Activated T-cell treated with anti-CD3 and anti-CD28 coated beads for 48 hours (primary cell): ENCODE results near the gene PDZRN4.

Experiments used
- DNase-seq: peaks from one replicate; pipeline ENCODE4 v3.0.0-alpha.2; 2020; ENCODE audit warnings: low read depth

Gene PDZRN4

DNA sequence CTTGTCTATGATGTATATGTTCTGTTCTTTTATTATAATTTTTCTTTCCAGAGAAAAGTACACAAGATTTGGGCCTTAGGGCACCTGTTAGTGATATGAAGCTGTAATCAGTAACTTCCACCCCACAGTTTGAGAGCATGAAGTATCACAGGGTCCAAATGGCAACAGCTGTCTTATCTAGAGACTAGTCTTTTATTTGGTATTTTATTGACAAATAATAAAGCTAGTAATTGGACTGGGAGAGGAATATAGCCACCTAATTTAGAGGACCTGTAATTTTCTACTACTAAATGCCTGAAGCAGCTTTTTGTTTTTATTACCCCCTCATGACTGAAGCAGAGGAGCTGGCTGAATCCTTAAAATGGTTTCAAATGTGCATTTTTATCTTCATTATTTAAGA, 174.8 kb downstream of the PDZRN4 start:
- DNase-seq = no peak

DNA sequence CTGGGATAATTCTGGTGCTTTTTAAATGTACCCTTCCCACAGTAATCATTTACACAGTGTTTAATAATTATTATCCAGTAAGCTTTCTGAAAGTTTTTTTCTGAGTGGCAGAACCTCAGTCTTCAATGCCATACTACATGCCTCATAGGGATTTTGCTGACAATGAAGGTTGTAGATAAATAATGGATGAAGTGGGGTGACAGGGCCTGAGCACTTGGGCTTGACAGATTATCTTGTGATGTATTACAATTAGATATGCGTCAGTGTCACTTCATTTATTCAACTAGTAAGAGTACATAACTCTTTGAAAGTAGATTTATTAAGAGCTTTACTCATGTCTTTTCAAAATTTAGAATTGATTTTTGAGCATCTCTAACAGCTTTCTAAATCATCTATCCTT, 176.1 kb downstream of the PDZRN4 start:
- DNase-seq = no peak

DNA sequence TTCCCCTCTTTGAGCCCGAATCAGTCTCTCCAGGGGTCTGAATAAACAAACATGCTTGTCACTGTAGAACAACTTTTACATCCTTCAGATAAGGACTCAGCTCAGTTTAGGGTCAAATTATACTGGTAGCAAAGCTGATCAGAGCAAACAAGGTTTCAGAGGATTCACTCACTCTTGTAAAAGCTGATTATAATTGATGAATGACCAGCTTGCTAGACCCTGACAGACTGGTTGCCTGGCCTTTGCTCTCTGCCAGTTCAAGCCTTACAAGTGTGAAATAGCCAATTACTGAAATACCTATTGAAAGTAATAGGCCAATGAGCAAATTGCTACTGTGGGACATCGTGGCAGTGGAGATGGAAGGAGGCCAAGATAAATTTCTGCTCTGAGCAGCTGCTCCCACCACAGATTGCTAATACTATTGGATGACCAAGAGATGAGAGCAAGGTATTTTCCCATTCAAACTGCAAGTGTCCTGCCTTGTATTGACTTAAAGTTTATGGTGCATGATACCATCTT, 177.6 kb downstream of the PDZRN4 start:
- no peak for DNase-seq

DNA sequence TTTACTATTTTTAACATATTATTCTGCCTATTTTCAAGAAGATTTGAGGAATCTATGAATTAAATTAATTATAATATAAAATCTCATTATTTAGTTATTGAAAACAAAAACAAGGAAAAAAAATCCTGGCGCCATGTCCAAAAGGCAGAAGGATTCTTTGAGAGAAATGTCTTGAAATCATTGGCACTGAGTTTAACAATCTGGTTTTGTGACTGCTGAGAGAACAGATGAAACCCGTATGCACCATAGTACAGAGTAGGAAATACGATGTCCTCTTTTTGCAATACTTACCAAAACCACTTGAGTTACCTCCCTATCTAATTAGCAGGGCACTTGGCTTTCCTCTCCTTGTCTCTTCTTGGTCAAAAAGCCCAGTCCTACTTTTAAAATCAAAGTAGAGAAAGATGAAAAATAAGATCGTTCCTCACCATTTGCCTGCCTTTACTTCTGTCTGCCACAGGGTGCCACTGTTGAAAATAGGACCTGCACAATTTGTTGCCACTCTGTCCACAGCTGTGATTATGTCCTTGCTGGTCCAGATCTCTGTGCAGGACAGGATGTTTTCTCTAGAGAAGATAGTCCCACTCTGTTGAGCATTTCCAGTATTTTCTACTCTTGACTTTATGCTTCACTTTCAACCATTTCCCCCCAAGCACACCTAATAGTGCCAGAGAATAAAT, 179.7 kb downstream of the PDZRN4 start:
- DNase-seq = no peak

DNA sequence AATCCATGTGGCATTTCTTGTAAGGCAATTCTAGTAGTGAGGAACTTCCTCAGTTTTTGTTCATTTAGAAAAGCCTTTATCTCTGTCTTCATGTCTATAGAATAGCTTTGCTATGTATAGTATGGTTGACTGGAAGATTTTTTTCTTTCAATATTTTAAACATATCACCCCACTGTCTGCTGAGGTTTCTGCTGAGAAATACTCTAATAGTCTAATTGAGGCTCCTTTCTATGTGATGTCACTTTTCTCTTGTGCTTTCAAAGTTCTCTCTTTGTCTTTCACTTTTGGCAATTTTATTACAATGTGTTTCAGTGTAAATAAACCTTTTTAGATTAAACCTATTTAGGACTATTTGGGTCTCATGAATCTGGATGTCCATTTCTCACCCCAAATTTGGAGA, 192.8 kb downstream of the PDZRN4 start:
- DNase-seq = no peak

DNA sequence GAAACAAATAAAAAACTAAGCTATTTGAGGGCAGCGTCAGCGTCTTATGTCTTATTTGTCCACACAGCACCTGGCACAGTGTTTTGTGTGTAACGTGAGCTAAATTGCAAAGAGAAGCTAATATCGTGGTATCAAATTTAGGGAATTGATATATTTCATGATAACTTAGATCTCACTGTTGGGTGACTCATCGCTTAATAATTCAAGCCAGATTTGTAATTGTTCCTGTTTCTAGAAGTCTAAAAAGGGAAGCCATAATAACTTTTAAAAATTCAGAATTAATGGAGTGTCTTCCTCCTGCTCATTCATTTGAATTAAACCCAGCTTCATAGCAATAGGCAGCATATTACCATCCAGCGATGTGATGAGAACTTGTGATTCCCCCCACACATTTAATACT, 214.7 kb downstream of the PDZRN4 start:
- DNase-seq = no peak

DNA sequence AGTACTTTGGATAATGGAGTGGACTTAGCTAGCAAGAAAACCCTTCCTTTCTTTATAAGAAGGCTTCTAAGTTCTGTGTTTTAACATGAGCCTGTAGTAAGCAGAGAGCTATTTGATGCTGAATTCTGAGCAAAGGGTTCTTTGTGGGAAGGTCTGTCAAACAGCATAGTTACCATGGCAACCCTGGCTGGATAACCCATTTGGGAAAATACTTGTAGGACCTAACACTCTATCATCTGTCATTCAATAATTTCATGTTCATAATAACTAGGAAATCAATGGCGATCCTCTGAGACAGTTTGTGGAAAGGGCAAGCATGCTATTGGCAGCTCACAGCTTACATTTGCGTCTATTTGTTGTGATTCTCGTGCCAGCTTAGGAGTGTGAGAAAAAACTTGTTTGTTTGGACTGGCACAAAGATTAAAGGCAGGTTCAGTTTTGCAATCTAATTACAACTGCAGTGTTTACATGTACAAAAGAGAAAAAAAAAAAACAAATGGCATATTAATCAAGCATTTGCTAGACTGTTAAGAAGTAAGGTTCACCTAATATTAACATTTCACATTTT, 219.2 kb downstream of the PDZRN4 start:
- DNase-seq = no peak

DNA sequence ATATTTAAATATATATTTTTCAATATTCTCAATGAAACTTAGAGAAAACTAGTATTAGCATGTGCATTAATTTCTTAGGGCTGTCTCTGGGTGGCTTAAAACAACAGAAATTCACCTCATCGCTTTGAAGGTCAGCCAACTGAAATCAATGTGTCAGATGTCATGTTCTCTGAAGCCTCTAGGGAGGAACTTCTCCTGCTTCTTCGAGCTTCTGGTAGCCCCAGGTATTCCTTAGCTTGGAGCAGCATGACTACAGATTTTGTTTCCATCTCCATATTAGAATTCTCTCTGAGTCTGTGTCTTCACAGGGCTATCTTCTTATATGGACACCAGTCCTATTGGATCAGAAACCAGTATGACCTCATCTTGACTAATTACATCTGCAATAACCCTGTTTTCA, 221.5 kb downstream of the PDZRN4 start:
- DNase-seq = no peak

DNA sequence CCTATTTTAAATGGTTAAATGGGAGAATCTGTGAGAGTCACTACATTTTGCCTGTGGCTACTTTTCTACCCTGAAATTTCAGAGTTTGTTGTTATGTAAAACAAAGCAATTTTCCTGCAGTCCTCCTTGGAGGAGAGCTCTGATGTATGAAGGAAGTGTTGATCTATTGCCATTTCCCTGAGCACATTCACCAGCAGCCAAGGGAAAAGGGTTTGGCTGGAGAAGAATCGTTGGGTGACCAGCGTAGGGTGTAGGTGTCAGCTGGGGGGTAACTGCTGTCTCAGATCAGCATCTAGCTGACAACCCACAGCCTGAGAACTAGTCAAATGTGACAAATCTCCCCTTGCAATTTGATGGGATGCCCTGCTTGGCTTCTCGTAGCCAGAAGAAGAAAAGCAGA, 230.5 kb downstream of the PDZRN4 start:
- DNase-seq = no peak

DNA sequence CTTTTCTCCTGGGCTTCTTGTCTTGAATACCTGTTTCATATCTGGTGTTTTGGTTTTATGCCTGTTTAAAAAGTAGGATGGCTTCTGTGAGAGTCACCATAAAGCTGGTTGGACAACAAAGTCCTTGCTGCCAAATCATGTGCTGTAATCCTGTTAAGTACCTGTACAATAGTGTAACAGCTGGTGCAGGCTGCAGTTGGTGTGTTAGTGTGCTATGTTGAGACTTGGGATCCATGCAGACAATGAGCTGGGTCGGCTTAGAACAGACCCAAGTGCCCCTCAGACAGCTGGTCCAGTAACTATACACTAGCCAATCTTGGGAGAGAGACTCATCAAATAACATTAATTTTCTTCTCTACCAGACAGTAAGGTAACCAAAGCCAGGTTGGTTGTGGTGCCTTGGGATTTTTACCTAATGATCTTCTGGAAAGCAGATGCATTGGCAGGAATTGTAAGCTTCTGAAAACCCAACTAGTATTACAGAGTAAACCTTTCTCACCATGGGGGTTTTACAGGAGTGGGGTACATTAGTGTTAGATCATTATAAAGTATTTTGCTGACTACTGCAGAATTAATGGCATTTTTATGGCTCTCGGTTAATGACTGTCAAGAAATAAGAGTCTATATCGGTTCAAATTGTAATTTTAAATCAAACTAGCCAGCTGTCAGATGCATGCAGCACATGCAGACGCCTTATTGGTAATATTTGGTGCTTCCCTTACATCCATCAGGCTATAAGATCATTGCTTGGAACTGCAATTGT, 231.2 kb downstream of the PDZRN4 start:
- no peak for DNase-seq

DNA sequence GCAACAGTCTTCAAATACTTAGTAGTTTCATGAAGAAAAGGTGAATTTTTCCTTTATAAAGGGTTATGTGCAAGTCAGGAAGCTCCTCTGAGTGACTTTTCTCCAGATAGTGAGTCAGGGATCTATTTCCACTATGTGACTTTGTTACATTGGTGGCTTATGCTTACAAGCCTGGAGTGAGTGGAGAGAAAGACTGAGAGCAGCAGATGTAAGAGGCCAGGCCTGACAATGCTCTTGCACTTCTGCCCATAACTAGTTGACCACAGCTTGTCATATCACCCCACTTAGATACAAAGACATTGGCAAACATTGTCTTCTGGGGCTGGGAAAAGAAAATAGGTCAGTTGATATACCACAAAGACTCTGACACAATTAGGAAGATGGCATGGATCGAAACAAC, 236.5 kb downstream of the PDZRN4 start:
- DNase-seq = no peak

DNA sequence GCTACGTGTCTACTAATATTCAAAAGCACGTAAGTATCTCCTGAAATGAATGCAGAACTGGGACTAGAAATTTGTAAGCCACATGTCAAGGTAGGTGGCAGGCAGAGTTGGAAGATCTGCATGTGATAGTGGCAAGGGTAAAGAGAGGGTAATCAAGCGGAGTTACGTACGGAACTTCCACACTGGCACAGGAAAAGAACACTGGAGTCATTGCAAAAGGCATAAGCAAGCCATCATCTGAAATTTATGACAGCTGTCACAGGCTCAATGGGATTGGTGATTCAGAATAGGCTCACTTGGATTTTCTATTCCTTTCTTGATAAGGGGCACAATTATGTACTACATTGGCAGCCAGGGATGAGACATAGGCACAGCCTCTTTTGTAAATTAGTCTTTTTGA, 245.3 kb downstream of the PDZRN4 start:
- no peak for DNase-seq

DNA sequence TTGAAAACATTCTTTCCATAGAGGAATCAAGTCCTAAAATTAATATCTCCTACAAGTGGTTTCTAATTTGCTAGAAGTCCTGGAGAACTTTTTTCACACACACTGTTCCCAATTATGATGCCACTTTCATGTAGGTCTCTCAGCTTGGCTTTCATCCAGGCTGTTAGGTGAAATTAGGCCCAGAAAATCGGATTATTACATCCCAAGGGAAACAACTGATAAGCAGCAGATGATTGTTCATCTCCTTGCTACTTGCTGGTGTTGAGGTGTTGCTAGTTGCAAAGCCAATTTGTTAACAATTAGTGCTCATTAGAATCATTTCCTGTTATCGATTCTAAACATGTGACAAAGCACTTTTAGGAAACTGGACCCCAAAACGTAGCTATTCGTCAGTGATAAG, 248.0 kb downstream of the PDZRN4 start:
- DNase-seq = no peak

DNA sequence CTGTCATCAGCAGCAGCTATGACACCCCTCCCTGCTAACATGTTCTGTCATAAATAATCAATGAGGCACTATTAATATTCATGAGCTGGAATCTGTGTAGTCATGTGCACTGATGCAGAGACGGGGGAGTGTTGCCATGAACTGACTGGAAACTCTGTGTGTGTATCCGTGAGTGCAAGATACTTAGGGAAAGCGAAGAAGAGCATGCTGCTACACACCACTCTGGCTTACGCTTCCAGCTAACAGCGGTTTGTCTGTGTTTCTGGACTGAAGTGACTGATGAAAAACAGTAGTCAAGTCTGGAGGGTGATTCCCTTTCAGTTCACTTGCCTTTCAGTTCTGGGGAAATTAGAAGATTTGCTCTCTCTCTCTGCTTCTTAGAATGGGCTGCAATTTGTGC, 249.4 kb downstream of the PDZRN4 start:
- DNase-seq = no peak

DNA sequence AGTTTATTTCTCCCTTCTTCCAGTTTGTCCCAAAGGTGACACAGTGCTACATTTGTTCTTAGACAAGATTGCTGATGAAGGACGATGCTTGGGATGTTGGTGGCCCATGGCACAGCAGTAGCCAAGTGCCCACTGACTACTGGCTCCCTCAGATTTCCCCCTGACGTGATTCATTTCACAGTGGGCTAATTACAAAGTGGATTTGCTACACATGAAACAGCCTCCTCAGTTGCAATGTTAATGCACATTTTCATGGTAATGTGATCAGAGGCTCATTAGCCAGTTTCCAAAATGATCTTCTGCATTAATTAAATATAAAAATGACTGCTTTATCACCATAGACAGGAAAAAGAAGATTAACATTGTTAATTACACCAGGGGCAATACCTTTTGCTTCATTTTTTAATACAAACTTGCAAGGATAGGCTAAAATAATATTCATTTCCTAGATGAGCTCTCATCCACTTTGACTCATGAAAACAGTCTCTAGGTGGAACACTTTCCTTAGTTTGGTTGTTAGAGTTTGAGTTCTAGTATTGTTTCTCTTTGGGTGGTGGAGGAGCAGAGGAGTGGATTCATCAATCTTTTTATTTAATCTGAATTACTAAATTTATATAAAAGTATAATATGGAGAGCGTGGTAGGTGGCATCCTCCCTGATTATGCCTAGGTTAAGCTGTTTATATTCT, 250.9 kb downstream of the PDZRN4 start:
- no peak for DNase-seq

DNA sequence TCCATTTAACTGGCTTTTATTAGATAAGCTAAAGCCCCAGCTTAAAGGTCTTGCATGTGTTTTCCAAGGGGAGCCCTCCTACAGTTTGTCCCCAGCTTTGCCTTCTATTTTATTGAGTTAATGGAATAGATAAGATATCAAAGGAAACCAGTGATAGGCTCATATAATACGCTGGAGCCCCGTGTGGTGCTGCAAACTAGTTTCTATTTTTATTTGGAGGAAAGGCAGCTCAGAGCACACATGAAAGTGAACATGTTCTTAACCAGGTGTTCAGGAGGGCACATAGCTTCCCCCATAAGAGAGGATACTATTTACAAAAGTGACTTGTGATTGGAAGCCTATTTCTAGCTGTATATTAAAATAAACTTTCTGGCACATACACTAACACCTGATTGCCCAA, 251.7 kb downstream of the PDZRN4 start:
- no peak for DNase-seq

DNA sequence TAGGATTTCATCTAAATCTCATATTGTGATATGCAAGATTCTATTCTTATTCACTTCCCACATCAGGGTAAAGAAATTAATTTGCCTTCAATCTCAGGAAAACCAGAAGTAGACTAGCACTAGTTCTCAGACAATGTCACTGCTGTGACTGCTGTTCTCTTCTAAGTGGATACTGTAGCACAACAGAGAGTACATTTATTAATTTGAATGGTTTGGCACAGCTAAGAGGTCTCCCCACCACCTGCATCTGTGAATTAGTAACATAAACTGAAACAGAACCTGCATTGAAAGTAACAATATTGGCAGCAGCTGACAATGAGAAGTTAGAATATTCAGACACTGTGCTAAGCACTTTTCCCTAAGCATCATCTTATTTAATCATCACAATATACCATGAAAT, 253.1 kb downstream of the PDZRN4 start:
- no peak for DNase-seq

DNA sequence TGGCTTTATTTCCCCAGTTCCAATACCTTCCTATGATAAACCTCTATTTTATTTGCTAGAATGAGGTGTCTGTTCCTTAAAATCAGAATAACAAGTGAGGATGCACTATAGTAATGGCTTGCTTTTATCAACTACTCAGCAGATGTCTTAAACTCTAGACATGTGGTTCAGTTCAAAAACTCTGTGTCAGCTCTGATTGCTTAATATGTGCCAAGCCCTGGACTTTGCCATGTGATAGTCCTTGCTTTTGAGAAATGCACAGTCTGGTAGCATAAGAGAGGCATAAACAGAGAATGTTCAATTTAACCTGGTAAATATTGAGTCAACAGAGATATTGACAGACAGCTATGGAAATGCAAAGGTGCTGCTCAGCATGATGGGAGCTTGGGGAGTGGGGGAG, 254.8 kb downstream of the PDZRN4 start:
- DNase-seq = no peak

DNA sequence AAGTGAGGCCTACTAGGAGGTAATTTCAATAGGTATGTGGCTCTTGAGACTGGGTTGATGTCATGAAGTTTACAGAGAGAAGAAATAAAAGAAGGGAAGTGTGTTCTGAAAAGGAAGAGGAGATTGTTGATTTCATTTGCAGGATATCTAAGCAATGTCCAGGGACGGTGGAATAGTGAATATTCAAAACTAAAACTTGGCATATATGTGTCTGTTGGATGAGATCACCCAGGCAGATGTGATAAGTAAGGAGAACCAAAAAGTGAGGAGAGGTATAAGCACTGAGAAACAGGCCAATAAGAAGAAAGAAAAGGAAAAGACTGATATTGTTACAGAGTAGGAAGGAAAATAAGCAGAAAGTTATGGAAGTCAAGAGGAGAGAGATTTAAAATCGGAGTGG, 255.6 kb downstream of the PDZRN4 start:
- DNase-seq = no peak

DNA sequence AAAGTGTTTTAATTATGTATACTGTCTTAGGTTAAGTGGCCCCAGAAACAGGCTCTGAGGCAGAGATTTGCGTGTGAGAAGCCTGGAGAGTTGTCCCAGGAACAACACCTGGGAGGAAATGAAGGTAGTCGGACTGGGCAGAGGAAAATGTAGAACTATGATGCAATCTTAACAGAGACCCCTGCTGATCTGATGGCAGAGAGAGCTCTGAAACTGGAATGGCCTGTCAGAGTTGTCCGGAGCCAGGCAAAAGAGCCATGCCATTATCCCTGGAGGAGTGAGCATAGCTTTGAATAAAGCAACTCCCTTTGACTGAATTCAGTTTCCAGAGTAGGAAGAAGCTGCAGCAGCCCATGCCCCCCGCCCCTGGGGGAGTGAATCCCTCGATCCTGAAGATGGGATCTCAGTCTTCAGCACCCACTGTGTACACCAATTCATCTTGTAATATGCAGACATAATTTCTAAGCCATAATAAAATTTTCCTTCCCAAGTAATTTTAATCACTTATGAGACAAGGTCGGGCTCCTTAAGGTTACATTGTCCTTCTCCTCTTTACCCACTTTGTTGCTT, 264.8 kb downstream of the PDZRN4 start:
- no peak for DNase-seq

DNA sequence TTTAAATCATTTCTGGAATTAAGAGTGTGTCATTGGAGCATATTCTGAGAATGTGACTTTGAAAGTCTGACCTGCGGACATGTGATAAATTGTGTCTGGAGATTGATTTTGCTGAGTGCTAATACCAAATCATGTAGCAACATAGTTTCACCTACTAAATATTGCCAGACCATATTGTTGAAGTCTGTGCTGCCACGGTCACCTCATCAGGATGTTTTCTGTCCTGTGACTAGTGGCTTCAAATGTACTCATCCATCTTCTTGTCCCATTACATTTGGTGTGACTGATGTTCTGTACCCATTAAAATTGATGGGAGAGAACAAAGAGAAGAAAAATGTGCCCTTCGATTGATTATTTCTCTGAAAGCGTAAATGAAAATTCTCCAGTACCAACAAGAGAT, 265.3 kb downstream of the PDZRN4 start:
- no peak for DNase-seq

DNA sequence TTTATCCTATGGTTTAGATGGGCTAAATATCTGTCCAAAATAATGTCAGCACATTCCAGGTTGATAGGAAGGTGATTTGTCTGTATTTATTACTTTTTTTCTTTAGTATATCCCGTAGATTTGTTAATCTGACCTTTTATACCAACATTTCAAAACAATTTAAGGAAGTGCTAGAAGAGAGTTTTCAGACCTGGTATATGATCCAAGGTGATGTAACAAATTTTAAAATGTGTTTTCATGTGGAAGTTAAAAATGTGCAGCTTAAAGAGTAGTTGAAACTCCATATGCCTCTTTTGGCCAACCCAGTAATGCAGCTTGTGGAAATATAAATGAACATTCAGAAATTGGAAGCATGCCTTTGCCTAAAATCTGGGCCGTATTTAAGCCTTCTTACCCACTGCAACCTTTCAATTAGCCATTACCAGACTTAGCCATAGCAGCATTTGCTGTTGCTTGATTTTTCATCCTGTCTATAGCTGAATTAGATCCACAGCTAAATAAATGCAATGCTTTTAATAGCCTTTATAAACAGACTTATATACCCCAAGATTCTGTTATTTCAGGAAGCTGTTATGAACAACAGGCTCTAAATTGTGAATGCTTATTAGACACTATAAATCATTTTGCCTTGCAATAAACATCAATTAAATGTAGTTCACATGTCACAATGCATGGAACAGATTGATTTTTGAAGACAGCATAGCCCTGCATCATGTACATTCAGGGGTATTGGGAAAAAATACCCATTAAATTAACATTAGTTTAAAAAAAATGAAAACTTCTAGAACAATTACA, 271.2 kb downstream of the PDZRN4 start:
- no peak for DNase-seq
